ENCODE measurements around the gene VSIR.

DNA sequence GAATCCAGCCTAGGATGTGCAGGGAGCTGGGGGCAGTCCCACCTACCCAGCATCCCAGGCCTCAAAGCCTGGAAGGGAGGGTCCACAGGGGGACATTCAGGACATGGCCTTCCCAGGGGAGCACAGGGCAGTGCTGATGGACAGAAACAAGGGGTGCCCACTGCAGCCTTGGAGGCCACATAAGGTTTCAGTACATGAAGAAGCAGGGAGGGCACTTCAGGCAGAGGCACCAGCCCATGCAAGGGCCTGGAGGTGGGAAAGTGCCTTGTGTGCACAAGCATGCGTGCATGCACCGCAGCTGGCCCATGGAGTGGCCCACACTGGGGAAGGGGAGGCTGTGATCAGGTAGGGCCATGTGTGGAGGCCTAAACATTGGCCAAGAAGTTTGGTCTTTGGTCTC is 62.8 kb downstream of the VSIR start:
- TF ChIP-seq PAX5 (IDR thresholded peaks at IDR 0.05; ENCODE audit: insufficient read depth, low read length, severe bottlenecking) (no peak), POLR2A (IDR thresholded peaks at IDR 0.05; ENCODE audit: low read depth, low read length) (no peak)
